Muscle of back (tissue), 10 donors: ENCODE data around the gene GYG1. TPM values are rescaled to one million over a fixed set of nuclear protein-coding genes. Genes with fewer than 3 reads are reported as not detected.

Experiments used
- polyA plus RNA-seq, 10 donors: library from polyadenylated mRNA; unstranded; fragments of 120-200 nt; gene quantifications; one replicate each; pipeline ENCODE4 v1.2.1, GENCODE V29; 2013; ENCODE audit not compliant: insufficient read length in 10 of 10

GYG1 gene
- polyA plus RNA-seq, 10 donors: 56.7 to 96.9 (median 84.6) TPM

Other genes starting within 250 kb of the GYG1 start
- 1 to 10 TPM in 9 of 10 donors, under 1 TPM in 1; 0.98 to 5.1 (median 2.3) TPM for gene CPB1, start 163.7 kb upstream of the GYG1 start, polyA plus RNA-seq
- gene CPA3, start 126.2 kb upstream of the GYG1 start, polyA plus RNA-seq: 1 to 10 TPM in 9 of 10 donors, under 1 TPM in 1; 0.82 to 4.7 (median 3.0) TPM
- 10 to 100 TPM; 15.2 to 29.2 (median 21.4) TPM for gene HLTF, start 95.0 kb downstream of the GYG1 start, polyA plus RNA-seq
- 10 to 100 TPM; 10.8 to 16.4 (median 12.7) TPM for gene HPS3, start 138.1 kb downstream of the GYG1 start, polyA plus RNA-seq
- gene CP, start 230.3 kb downstream of the GYG1 start, polyA plus RNA-seq: 1 to 10 TPM in 9 of 10 donors, under 1 TPM in 1; 0.63 to 3.0 (median 2.1) TPM